ENCODE data around the gene ZNF215. TPM values are rescaled to one million over a fixed set of nuclear protein-coding genes. Genes with fewer than 3 reads are reported as not detected.
A peak's percentile ranks its signal among the peaks of the same experiment; 100 is the strongest.
"Not testable (repeated sequence)": the region's sequence is repeated elsewhere in the genome, so short reads cannot be mapped to it uniquely, and the experiment has no call there.

ZNF215 gene
- polyA plus RNA-seq, 1 donor (not counting 4 experiments of a cell fraction or from before 2014, with no cell fraction given) = 6.1 TPM

- H3K36me3 ChIP-seq (ENCODE audit: control insufficient read depth in 2 of 2, extremely low read depth in 1 of 2, insufficient read depth in 2 of 2, low read length in 2 of 2) = no peaks in the 10 kb centered on the region
- TF ChIP-seq, protein P1, sequence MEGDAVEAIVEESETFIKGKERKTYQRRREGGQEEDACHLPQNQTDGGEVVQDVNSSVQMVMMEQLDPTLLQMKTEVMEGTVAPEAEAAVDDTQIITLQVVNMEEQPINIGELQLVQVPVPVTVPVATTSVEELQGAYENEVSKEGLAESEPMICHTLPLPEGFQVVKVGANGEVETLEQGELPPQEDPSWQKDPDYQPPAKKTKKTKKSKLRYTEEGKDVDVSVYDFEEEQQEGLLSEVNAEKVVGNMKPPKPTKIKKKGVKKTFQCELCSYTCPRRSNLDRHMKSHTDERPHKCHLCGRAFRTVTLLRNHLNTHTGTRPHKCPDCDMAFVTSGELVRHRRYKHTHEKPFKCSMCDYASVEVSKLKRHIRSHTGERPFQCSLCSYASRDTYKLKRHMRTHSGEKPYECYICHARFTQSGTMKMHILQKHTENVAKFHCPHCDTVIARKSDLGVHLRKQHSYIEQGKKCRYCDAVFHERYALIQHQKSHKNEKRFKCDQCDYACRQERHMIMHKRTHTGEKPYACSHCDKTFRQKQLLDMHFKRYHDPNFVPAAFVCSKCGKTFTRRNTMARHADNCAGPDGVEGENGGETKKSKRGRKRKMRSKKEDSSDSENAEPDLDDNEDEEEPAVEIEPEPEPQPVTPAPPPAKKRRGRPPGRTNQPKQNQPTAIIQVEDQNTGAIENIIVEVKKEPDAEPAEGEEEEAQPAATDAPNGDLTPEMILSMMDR (optimal IDR thresholded peaks at IDR 0.05 in 1 of 3, IDR thresholded peaks at IDR 0.05 in 1 of 3, conservative IDR thresholded peaks at IDR 0.05 in 1 of 3; ENCODE audit: extremely low read depth in 1 of 3, insufficient read depth in 2 of 3, low read length in 3 of 3) = no peak
- no peak for FAIRE-seq
- H3K27me3 ChIP-seq (ENCODE audit: control insufficient read depth, extremely low read depth, insufficient read depth, low read length) = no peaks in the 10 kb centered on the region
- DNase-seq (ENCODE audit: low read depth, low spot score) = peak; percentile 2
- no peaks in the 10 kb centered on the region for H4K20me1 ChIP-seq (ENCODE audit: control insufficient read depth, extremely low read depth, insufficient read depth, low read length)
- H3K9me1 ChIP-seq (ENCODE audit: control insufficient read depth, extremely low read depth, insufficient read depth, low read length) = no peaks in the 10 kb centered on the region
- H3K9me3 ChIP-seq (ENCODE audit: control insufficient read depth, low read depth, low read length) = peaks cover 2% of the 10 kb centered on the region
- no peaks in the 10 kb centered on the region for H3K4me1 ChIP-seq (ENCODE audit: control insufficient read depth, extremely low read depth, insufficient read depth, low read length)
- H3K79me2 ChIP-seq (ENCODE audit: control insufficient read depth, insufficient read depth, low read length) = no peaks in the 10 kb centered on the region
- H3K4me3 ChIP-seq (ENCODE audit: control insufficient read depth in 2 of 3, extremely low read depth in 1 of 3, insufficient read depth in 2 of 3, low read depth in 1 of 3, low read length in 3 of 3) = no peak overlapping the region
- no peak overlapping the region for H3K27ac ChIP-seq (ENCODE audit: control insufficient read depth, insufficient read depth, low read length)
- dilution Hi-C loops (cut with MboI; ENCODE audit: extremely low pct_ligation_motif_present, low sequenced_read_pairs) = no loop called here
- no peak overlapping the region for H2AFZ ChIP-seq (ENCODE audit: control insufficient read depth, low read length)
- H3K9ac ChIP-seq (ENCODE audit: control insufficient read depth, extremely low read depth, insufficient read depth, low read length) = no peak overlapping the region
- no peak overlapping the region for H3K4me2 ChIP-seq (ENCODE audit: control insufficient read depth, extremely low read depth, insufficient read depth, low read depth, low read length)
Observed at GRCh38 chr11:6968816-6969215, 42.6 kb downstream of the ZNF215 start.

DNA sequence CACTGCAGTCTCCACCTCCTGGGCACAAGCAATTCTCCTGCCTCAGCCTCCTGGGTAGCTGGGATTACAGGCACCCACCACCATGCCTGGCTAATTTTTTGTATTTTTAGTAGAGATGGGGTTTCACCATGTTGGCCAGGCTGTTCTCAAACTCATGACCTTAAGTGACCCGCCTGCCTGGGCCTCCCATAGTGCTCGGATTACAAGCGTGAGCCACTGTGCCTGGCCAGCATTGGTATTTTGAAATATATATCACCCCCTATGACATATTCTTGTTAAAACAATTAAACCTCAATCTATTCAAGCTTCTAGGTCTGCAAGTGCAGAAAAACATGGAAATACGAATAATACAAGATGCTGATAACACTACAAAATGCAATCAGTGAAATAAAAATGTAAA, 43.6 kb downstream of the ZNF215 start:
- not testable (repeated sequence) for FAIRE-seq

GRCh38 chr11:6979365-6979764, 53.1 kb downstream of the ZNF215 start:
- H3K9ac ChIP-seq (ENCODE audit: control insufficient read depth, extremely low read depth, insufficient read depth, low read length) = no peak overlapping the region
- H3K4me1 ChIP-seq (ENCODE audit: control insufficient read depth, extremely low read depth, insufficient read depth, low read length) = no peaks in the 10 kb centered on the region
- no peak for FAIRE-seq
- H3K4me3 ChIP-seq (ENCODE audit: control insufficient read depth in 2 of 3, extremely low read depth in 1 of 3, insufficient read depth in 2 of 3, low read depth in 1 of 3, low read length in 3 of 3) = no peak overlapping the region
- DNase-seq (ENCODE audit: low read depth, low spot score) = no peak
- no peaks in the 10 kb centered on the region for H3K27me3 ChIP-seq (ENCODE audit: control insufficient read depth, extremely low read depth, insufficient read depth, low read length)
- no peak overlapping the region for H3K4me2 ChIP-seq (ENCODE audit: control insufficient read depth, extremely low read depth, insufficient read depth, low read depth, low read length)
- dilution Hi-C loops (cut with MboI; ENCODE audit: extremely low pct_ligation_motif_present, low sequenced_read_pairs) = no loop called here
- H3K9me1 ChIP-seq (ENCODE audit: control insufficient read depth, extremely low read depth, insufficient read depth, low read length) = no peaks in the 10 kb centered on the region
- H2AFZ ChIP-seq (ENCODE audit: control insufficient read depth, low read length) = no peak overlapping the region
- H3K27ac ChIP-seq (ENCODE audit: control insufficient read depth, insufficient read depth, low read length) = no peak overlapping the region
- no peaks in the 10 kb centered on the region for H3K9me3 ChIP-seq (ENCODE audit: control insufficient read depth, low read depth, low read length)
- no peaks in the 10 kb centered on the region for H4K20me1 ChIP-seq (ENCODE audit: control insufficient read depth, extremely low read depth, insufficient read depth, low read length)
- TF ChIP-seq, protein P1 (optimal IDR thresholded peaks at IDR 0.05 in 1 of 3, IDR thresholded peaks at IDR 0.05 in 1 of 3, conservative IDR thresholded peaks at IDR 0.05 in 1 of 3; ENCODE audit: extremely low read depth in 1 of 3, insufficient read depth in 2 of 3, low read length in 3 of 3) = no peak
- no peak for TF ChIP-seq EZH2 (IDR thresholded peaks at IDR 0.05; ENCODE audit: low read length)
- H3K36me3 ChIP-seq (ENCODE audit: control insufficient read depth in 2 of 2, extremely low read depth in 1 of 2, insufficient read depth in 2 of 2, low read length in 2 of 2) = no peaks in the 10 kb centered on the region
- no peaks in the 10 kb centered on the region for H3K79me2 ChIP-seq (ENCODE audit: control insufficient read depth, insufficient read depth, low read length)

More for the DNA sequence above, 43.6 kb downstream of the ZNF215 start:
- H3K4me2 ChIP-seq (ENCODE audit: control insufficient read depth, extremely low read depth, insufficient read depth, low read depth, low read length); H3K9me3 ChIP-seq (ENCODE audit: control insufficient read depth, low read depth, low read length); H4K20me1 ChIP-seq (ENCODE audit: control insufficient read depth, extremely low read depth, insufficient read depth, low read length); H3K27ac ChIP-seq (ENCODE audit: control insufficient read depth, insufficient read depth, low read length); H3K4me3 ChIP-seq (ENCODE audit: control insufficient read depth in 2 of 3, extremely low read depth in 1 of 3, insufficient read depth in 2 of 3, low read depth in 1 of 3, low read length in 3 of 3); H3K36me3 ChIP-seq (ENCODE audit: control insufficient read depth in 2 of 2, extremely low read depth in 1 of 2, insufficient read depth in 2 of 2, low read length in 2 of 2); H3K79me2 ChIP-seq (ENCODE audit: control insufficient read depth, insufficient read depth, low read length); H2AFZ ChIP-seq (ENCODE audit: control insufficient read depth, low read length); H3K27me3 ChIP-seq (ENCODE audit: control insufficient read depth, extremely low read depth, insufficient read depth, low read length); dilution Hi-C loops (cut with MboI; ENCODE audit: extremely low pct_ligation_motif_present, low sequenced_read_pairs); DNase-seq (ENCODE audit: low read depth, low spot score); H3K9ac ChIP-seq (ENCODE audit: control insufficient read depth, extremely low read depth, insufficient read depth, low read length); H3K9me1 ChIP-seq (ENCODE audit: control insufficient read depth, extremely low read depth, insufficient read depth, low read length); H3K4me1 ChIP-seq (ENCODE audit: control insufficient read depth, extremely low read depth, insufficient read depth, low read length): not testable (repeated sequence)
